ENCODE data around the gene FAM53C.
"Not testable (repeated sequence)": the region's sequence is repeated elsewhere in the genome, so short reads cannot be mapped to it uniquely, and the experiment has no call there.

Gene FAM53C

GRCh38 chr5:138389911-138390310, 51.8 kb downstream of the FAM53C start:
- in situ Hi-C loops (cut with MboI; ENCODE audit: low sequenced_read_pairs), result not testable (repeated sequence)

- in situ Hi-C loops (cut with MboI; ENCODE audit: low sequenced_read_pairs), result no loop called here
Measured at GRCh38 chr5:138391859-138392386, 53.9 kb downstream of the FAM53C start.
